GM06990 (cell line): ENCODE results near the gene HOXC12.

ENCODE experiments used
- DNase-seq: peaks from one replicate; pipeline ENCODE4 v3.0.0-alpha.2; 2011; ENCODE audit not compliant: insufficient read length; ENCODE audit errors: extremely low read depth
- H3K27me3 ChIP-seq: replicated peaks from 2 replicates; pipeline ENCODE4 v1.6.0; 2011; ENCODE audit warnings: low read length; ENCODE audit not compliant: control insufficient read depth, insufficient read depth
- H3K36me3 ChIP-seq: 2 replicates; pipeline ENCODE4 v1.5.1; 2011; ENCODE audit warnings: low read length; ENCODE audit not compliant: control insufficient read depth, insufficient read depth
- H3K4me3 ChIP-seq: replicated peaks from 2 replicates; pipeline ENCODE4 v1.5.1; 2011; ENCODE audit warnings: low read depth, mild to moderate bottlenecking, control low read depth, low read length
- CTCF ChIP-seq: IDR thresholded peaks from 2 replicates; pipeline ENCODE4 v1.5.1; 2011; ENCODE audit warnings: low read length, control low read depth, mild to moderate bottlenecking, inconsistent platforms; ENCODE audit not compliant: insufficient read depth, poor library complexity, severe bottlenecking

Gene HOXC12

GRCh38 chr12:53971686-53972085 is 17.0 kb downstream of the HOXC12 start:
- no peaks in the 10 kb centered on the region for H3K36me3 ChIP-seq
- DNase-seq: no peak
- peaks cover 11% of the 10 kb centered on the region for H3K27me3 ChIP-seq
- TF ChIP-seq CTCF: no peak
- H3K4me3 ChIP-seq: no peak overlapping the region

DNA sequence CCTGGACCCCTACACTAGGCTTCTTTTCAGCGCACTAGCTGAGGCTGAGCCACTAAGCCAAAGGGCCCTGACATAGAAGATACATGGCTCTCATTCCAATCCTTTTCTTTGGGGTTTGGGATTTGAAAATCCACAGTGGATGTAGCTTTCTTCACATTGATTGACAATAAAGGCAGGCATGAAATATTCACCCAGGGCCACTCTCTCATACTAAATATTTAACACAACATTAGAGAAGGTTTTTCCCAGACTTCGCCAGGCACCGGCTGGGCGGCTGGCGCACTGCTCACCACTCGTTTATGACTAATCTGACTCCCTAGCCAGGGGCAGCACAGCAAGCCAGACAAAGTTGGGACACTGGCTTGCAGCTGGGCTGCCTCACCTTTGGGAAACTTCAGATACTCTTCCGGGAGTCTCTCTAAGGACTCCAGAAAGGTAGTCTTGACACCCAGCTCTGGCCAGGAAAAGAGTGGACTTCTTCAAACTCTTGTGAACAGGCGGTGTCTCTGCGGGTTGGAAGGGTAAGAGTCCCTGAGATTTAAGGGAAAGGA is 17.5 kb downstream of the HOXC12 start:
- peaks cover 11% of the 10 kb centered on the region for H3K27me3 ChIP-seq
- H3K36me3 ChIP-seq: no peaks in the 10 kb centered on the region
- no peak for TF ChIP-seq CTCF
- no peak overlapping the region for H3K4me3 ChIP-seq
- DNase-seq: no peak

DNA sequence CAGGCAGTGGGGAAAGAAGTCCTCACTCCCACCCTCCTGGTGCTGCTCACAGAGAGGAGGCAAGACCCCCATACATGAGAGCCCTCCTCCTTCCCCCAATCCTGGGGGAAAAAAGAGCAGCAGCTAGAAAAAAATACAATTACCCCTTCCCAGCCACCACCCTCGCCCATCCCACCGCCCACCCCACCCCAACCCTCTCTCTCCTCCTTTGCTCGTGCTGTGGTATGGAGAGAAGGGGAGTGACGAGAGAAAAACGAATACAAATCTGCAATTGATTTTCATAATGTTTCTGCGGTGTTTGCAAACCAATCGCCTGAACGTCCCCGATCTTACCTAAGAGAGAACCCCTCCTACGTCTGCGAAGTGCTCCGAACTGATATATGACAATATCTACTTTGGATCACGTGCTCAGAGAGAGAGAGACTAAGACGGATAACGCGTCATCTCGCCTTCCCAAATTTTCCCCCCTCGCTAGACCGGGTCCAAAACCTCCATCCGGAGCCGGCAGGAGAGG is 18.1 kb downstream of the HOXC12 start, which contains the start of gene HOXC11:
HOXC11 (plus strand) TSS at position 405 of the 514 bp plus-strand sequence. CDS start 116 bp downstream, outside the sequence.
- no peak for TF ChIP-seq CTCF
- no peak for DNase-seq
- H3K36me3 ChIP-seq: no peaks in the 10 kb centered on the region
- H3K4me3 ChIP-seq: no peak within 1 kb of the TSS
- peaks cover 11% of the 10 kb centered on the region for H3K27me3 ChIP-seq

DNA sequence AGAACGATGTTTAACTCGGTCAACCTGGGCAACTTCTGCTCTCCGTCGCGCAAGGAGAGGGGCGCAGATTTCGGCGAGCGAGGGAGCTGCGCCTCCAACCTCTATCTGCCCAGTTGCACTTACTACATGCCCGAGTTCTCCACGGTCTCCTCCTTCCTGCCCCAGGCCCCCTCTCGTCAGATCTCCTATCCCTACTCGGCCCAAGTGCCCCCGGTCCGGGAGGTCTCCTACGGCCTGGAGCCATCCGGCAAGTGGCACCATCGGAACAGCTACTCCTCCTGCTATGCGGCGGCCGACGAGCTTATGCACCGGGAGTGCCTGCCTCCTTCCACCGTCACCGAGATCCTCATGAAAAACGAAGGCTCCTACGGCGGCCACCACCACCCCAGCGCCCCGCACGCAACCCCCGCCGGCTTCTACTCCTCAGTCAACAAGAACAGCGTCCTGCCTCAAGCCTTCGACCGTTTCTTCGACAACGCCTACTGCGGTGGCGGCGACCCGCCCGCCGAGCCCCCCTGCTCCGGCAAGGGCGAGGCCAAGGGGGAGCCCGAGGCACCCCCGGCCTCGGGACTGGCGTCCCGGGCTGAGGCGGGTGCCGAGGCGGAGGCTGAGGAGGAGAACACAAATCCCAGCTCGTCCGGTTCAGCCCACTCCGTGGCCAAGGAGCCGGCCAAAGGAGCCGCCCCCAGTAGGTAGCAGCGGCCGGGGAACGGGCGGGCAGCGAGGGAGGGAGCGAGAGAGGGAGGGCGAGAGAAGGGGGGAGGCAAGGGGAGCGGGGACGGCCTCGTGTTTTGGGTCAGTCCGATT is 18.7 kb downstream of the HOXC12 start:
- no peaks in the 10 kb centered on the region for H3K36me3 ChIP-seq
- H3K27me3 ChIP-seq: peaks cover 9% of the 10 kb centered on the region
- H3K4me3 ChIP-seq: no peak overlapping the region
- DNase-seq: no peak
- no peak for TF ChIP-seq CTCF

DNA sequence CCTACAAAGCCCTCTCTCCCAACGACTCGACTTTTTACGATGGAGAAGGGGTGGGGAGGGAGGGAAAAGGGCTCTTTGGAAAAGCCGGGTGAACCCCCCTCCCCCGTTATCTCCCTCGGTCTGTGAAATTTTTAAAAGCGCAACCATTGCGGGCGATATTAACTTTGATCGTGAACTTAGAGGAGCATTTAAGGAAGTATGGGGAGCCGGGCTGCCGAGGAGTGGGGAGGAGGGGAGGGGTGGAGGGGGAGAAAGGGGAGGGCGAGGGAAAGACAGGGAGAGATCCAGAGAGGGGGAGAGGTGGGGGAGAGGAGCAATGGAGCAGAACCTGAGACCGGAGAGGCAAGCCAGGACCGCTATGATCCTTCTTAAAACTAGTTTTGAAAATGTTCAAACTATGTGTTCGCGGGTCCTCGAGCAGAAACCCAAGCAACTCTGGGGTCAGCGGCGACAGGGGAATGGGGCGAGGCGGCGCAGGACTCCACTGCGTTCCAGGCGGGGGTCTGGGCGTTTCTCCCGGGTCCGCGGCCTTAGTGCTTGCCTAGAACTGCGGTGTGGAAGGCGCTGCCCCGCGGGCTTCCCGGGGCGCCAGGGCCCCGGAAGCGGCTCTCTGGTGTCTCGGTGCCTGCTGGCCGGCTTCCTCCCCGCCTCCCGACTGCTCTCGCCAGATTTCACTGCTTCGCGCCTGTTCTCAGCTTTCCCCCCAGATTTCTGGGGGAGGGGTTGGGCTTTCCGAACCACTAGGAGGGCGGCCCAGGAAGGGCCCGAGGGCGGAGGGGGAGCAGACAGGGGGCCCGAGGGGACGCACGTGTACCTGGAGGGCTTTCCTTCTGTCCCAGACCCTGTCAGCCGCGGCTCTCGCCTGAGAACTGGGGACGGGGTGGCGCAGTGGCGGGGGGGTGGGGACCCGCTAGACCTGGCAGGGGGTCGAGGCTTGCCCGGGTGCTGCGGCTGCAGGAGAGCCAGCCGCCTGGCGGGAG is 19.7 kb downstream of the HOXC12 start, which contains the start of gene HOTAIR:
HOTAIR (minus strand) TSS at position 871 of the 980 bp plus-strand sequence.
- H3K27me3 ChIP-seq: peaks cover 7% of the 10 kb centered on the region
- DNase-seq: peak; percentile 66
- no peak for TF ChIP-seq CTCF

More for the DNA sequence above, 19.7 kb downstream of the HOXC12 start, which contains the start of gene HOTAIR:
- Histone ChIP-seq H3K36me3 (no peaks in the 10 kb centered on the region), H3K4me3 (peak within 1 kb of the TSS; percentile 45)
